HG03066 (cell line): ENCODE measurements around the gene NID2.

Source experiments
- ATAC-seq: cut with Tn5 transposase; IDR thresholded peaks from one replicate; pipeline ENCODE4 v1.9.1; 2021; ENCODE audit warnings: low read depth; ENCODE audit not compliant: unreplicated experiment

NID2 gene

DNA sequence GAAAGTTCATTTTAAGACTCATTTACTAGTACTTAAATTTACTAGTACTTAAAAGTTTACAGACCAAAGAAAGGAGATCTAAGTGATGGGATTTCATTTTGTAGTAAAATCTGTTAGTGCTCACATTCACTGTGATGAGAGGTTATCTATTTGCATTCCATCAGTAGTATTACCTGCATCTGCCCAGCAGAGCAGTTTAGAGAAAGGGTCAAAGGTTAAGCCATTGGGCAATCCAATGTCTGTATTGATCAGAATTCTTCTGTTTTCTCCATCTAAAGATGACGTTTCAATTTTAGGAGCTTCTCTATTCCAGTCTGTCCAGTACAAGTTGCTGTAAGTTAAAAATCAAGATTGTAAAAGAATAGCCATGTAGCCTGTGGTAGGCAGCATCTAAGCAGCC is 61.2 kb downstream of the NID2 start:
- ATAC-seq: no peak

DNA sequence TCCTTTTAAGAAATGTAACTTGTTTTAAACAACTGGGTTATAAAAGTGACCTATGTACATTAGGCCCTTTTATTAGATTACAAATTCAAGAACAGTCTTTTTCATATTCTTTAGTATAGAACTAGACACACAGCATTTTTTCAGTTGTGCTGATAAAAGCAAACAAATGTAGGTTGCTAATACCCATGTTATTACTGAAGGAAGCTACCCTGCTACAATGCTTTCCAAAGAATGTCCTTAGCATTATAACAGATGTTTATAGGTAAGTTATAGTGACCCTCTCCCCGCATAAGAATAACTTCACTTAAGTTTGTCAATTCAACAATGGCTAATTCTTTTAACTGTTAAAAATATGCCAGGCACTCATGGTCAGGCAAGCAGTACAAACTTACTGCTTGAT is 61.6 kb downstream of the NID2 start:
- ATAC-seq: no peak

DNA sequence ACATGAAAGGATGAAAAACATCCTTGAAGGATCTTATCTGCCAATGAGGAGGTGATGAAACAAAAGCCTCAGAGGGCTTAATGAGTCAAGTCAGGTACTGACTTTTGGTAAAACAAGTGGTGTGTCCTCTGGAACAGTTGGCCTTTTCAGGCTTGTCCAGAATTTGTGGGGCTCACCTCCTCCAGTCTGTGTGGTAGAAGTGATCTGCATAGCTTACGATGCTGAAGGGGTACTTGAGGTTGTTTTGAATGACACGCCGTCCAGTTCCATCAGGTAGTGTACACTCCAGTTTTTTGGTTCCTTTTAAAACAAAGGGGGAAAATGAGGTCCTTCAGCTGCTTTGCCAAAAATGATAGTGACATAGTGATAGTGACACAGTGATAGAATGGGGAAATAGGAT is 62.5 kb downstream of the NID2 start:
- ATAC-seq: no peak

DNA sequence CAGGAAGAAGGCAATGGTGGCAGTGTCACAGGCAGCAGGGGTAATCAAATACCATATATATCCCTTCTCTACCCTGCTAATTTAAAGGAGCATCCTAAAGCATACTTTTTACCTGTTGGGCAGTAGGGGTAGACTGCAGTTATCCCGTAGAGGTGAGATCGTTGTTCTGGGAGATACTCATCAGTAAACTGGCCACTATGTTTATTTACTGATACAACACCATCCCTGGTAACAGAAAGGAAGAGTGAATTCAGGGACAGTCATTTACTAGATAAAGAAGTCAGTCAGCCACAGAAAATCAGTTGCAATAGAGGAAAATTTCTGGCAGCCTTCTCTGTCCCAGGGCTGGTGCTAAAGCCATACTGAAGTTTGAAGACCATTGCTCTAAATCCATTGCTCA is 63.2 kb downstream of the NID2 start:
- ATAC-seq: no peak

DNA sequence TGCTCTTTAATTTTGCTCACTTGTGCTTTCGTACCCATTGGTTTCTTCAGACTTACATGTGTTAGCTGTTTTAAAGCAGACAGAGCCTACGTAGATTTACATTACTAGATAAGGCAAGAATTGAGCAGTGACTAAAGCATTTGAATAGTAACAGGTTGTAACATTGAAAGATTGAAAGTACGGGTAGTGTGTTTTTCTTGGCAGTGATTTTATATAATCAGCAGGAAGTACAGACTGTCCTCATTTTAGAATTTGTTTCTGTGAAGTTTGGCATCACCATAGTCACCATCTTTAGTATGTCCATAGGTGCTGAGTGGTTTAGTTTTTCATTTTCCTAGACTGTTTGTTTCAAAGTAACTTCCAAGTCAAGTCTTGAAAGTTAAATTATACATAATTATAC is 65.5 kb downstream of the NID2 start:
- ATAC-seq: no peak

DNA sequence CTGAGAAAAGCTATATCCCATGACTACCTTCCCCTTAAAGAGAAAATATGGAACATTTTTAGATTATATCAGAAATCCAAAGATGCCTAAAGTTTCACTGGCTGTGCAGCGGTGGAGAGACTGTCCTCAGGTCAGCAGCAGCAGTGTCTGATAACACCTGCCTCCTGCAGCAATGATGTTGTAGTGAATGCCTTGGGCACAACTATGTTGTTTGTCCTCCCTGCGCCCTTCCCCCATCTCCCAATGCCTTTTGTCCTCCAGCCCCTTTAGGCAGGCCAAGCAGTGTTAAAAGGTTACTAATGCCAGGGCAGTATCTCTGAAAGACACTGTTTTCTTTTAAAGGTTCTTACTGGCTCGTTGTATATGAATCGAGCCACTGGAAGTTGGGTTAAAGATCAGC is 66.3 kb downstream of the NID2 start:
- no peak for ATAC-seq

DNA sequence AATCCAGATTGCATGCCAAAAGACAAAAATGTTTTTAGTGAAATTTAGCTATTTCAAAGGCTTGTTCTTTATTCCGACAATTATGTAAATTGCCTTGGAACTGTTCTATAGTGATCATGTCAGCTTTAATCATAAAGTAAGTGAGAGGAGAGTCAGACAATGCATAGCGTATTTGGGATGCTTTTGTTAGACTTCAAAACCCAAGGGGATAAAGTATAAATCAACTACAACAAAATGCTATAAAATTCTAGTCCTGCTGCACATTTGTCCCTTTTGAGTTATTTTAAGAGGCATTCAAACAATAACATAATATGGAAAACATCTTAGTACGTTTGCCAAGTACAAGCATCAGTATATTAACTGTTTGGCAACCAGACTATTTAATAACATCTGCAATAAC is 68.2 kb downstream of the NID2 start:
- ATAC-seq: no peak

DNA sequence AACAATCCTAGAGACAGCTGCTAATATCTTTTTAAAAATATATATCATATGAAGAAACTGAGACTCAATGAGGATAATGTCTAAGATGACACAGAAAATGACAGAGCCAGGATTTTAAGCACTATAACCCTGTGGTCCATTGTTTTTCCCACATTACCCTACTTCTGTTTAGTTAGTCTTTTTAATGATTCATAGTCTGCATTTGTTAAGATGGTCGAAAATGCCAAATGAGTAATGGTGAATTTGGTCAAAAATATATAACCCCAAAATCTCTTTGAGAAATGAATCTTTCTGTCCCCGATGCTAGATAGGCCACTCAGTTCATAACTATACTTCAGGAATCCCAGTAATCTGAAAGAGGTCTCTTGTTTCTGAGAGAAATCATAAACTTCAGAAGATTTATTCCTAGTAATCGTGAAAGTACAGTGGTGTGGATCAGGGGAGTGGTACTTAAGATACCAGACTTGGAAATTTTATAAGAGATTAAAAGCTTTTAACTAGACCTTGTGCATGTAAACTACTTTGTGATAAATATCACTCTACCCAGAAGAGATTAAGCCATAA is 68.8 kb downstream of the NID2 start:
- ATAC-seq: no peak

DNA sequence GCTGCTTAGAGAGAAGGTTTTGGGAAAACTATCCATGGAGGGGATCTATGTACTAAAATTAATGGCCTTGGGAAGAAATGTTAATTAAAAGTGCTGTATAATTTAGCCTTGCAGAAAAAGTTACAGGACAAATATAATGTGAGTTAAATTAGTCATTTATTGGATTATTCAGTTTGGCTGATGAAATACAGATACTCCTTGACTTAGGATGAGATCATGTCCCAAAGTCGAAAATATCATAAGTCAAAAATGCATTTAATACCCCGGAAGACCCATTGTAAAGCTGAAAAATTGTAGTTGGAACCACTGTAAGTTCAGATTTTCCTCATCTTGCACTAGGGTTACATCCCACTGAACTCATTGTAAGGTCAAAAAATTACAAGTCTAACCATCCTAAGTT is 69.8 kb downstream of the NID2 start:
- ATAC-seq: no peak

DNA sequence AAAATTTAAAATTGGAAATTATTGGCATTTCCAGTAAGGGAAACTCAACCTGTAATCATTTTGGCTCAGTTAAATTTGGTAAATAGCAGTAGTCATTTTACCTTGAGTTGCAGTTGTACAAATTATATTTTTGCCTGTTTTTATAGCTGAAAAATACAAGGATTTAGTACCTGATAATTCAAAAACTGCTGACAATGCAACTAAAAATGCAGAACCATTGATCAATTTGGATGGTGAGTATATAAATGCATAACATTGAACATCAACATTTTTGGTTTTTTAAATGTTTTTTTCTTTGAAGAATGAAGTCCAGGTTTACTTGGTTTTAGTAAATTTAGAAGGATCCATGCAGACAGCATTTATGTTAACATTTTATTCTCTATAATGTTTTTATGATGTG is 70.5 kb downstream of the NID2 start:
- ATAC-seq: no peak

DNA sequence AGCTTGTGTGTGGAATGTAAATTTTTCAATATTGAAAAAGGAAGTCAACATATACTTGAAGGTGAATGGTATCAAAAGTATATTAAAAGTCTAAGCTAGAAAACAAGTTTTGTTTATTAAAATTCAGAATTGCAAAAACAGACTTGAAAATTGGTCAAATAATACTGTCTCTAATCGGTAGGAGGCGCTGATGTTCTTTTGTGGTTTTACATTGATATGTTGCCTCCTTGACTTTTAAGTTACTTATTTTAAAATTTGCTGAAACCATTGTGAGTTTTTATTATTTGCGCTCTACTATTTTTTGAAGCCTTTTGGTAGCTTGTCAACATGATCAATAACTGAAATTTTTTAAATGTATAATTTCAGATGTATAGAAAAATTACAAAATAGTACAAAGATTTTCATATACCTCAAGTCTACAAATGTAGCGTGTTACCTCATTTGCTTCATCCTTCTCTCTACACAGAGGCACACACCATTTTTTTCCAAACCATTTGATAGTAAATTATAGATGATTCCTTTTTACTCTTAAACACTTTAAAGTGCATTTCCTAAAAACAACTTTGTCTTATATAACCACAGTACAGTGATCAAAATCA is 72.6 kb downstream of the NID2 start:
- no peak for ATAC-seq

DNA sequence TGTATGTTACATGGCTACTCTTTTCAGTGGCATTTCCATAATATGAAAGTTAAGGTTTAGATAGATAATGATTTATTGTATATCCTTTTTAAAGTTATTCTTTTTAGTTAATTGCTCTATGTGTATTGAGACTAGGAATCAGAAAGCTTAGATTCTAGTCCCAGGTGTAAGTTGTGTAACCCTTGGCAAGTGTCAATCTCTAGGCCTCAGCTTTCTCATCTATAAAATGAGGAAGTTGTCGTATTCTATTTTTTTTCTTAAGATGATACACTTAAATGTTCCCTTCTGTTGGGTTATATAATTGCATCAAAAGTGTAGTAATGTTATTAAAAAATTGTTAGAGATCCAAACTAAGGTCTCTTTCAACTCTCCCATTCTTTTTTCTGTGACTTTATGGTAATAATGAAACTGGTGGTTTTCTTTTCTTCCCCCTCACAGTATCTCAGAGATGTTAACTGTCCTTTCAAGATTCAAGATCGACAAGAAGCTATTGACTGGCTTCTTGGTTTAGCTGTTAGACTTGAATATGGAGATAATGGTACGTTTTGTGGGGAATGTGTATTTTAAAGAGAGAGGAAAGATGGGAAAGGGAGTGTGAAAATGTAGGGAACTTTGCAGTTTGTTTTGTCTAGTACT is 75.5 kb downstream of the NID2 start:
- ATAC-seq: no peak

DNA sequence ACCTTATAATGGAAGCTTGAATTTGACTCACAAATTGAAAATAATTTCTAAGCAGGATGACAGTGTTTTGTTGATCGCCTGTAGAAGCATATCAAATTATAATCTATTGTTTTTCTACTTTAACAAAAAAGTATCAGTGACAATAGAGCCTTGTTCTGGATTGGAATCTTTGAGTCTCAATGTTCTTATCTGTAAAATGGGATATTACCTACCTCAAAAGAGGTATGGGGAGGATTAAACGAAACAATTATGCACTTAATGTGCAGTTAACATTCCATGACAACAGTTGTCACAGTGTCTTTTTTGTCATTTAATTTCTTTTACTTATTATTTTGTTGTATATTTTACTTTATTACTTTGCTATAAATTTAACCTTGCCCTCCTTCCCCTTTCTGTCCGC is 78.4 kb downstream of the NID2 start:
- no peak for ATAC-seq

DNA sequence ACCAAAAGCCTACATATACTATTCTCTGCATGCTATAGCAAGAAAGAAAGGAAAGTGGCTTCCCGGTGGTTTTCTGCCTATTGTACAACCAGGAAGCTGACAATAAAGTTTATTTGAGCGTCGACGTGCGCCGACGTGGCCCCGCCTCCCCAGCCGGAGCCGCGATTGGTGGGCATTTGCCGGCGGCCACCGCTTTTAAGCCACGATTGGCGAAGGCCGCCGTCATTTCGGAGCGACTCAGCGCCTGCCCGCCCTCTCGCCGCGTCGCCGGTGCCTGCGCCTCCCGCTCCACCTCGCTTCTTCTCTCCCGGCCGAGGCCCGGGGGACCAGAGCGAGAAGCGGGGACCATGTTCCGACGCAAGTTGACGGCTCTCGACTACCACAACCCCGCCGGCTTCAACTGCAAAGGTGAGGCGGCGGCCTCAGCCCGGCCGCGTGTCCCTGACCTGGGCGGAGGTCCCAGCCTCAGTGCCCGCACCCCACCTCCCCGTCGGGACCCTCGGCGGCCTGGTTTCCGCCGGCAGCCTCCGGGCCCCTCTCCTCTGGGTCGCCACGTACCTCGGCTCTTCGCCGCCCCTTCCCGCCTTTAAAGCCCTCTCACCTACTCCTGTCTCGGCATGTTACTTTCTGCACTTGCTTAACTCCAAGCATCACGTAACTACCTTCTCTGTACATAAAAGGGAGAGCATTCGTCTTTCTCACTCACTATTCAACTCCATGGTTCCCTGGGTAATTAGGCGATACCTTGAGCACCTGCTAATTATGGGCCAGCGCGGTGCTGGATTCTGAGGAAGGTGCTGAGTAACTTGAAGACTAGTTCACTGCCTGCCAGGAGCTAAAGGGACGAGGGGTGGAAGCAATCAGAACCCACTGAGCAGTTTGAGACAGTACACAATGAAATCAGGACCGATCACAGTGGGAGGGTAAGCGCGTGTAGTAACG is 79.3 kb downstream of the NID2 start, which contains the start of gene RTRAF:
Gene RTRAF (plus strand): TSS at position 254 of the 942 bp plus-strand sequence. CDS start 94 bp downstream, at position 348.
- ATAC-seq: peak; percentile 95

DNA sequence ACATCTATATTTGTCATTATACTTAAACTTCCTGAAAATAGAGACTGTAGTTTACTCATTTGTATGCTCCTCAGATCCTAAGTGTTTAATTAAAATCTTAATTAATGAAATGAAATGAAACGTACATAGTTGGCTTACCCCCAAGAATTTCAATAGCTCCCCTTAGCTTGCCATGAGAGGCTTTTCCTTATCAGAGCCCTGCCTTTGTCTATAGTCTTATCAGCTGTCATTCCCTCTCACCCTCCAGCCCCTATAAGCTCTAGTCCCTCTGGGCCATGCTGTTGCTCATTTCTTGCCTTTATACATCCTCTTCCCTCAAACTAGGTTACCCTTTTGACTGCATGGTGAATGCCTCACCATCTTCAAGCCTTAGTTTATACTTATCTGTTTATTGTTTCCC is 80.6 kb downstream of the NID2 start:
- no peak for ATAC-seq

DNA sequence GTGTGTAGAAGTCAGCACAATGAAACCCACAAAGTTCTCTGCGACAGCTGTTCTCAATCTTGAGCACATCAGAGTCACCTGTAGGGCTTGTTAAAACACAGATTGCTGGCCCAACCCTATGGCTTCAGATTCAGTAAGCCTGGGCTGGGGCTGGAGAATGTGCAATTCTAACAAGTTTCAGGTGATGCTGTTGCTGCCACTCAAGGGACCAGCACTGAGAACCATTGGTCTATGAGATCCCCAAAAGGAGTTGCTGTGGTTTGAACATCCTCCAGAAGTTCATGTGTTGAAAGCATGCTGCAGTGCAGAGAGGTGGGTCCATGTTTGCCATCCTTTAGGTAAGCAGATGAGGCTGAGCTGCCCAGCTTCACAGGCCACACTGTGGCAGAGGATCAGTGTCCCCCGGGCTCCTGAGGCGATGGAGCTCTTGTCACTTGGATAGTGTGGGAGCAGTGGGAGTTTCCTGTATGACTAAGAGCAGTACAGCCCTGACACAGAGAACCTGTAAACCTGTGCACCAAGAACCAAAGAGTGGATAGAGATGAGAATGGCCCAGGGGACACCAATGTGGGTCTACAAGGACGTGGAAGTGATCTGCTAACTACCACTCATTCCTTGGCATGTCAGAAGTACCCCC is 87.5 kb downstream of the NID2 start:
- no peak for ATAC-seq

DNA sequence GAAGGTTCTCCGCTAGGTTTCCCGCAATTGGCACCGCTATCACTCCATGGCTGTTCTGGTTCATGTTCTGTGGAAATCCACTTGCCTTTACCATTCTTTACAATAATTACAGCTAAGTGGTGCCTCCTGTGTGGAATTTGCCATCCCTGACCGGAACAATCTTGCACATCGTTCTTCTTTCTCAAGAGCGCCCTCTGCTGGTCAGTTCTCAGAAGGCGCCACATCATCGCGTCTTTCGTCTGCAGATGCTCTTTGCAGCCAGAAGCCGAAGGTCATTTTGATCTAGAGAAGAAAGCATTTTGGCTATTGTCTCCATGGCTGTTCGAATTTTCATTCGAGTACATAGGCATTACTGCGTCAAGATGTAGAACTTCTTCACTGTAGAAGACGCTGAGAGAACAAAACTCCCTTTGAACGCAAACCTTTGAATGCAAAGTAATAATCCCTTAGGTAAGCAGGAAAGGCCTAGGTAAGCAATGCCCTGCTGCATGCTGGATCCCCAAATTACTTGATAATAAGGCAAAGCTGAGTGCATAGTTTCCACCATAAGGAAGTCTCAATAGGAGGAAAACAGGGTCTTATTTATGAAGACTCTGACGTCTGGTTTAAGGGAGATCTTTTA is 89.7 kb downstream of the NID2 start:
- ATAC-seq: peak; percentile 62

DNA sequence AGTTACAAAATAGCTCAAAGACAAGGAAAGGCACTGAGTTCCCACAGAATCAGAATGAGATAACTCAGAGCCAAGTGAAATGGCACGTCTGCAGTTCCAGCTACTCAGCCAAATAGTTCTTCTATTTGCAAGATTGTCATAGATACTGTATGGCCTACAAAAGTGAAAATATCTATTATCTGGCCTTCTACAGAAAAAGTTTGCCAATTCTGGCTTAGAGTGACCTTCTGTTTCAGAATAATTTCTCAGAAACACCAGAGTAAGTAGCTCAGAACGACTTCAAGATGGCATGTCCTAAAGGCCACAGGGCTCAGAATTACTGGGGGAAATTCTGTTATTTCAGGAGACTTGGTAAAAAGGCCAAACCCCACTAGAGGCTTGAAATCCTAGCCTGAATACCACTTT is 90.2 kb downstream of the NID2 start:
- ATAC-seq: no peak

DNA sequence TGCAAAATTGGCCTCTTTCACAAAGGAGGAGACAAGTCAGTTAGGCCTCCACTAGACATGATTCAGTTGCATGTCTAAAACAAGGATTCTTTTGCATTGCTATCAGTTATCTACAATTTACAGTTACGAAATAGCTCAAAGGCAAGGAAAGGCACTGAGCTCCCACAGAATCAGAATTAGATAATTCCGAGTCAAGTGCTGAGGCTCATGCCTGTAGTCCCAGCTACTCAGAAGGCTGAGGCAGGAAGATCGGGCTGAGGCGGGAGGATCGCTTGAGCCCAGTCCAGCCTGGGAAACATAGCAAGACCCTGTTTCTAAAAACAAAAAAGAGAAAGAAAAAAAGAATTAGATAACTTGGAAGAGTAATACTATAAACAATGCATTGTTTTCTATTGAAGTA is 91.8 kb downstream of the NID2 start:
- ATAC-seq: no peak

DNA sequence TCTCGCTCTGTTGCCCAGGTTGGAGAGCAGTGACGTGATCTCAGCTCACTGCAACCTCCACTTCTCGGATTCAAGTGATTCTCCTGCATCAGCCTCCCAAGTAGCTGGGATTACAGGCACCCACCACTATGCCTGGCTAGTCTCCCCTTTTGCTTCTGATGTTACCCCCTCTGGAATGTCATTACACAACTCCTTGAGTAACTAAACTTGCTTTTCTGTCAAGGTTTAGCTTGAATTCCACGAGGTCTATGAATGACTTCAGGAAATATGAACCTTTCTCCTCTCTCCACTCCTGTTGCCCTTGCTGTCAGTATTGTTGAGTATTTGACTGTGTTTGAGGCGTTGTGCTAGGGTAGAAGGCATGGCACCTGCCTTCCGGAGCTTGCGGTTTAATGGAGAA is 96.3 kb downstream of the NID2 start:
- ATAC-seq: no peak
